GM23338 (cell line): ENCODE data around the gene MIDN. TPM values are rescaled to one million over a fixed set of nuclear protein-coding genes. Genes with fewer than 3 reads are reported as not detected.

Experiments
- ATAC-seq: fragments of 200-7000 bp; cut with Tn5 transposase; 3 replicates; pipeline ENCODE4 v1.9.1; 2020
- DNase-seq: peaks from one replicate; pipeline ENCODE4 v3.0.0-alpha.2; 2015; ENCODE audit warnings: low spot score
- H2AFZ ChIP-seq: fragments of 200-600 bp; sonication (generic); 2 replicates; pipeline ENCODE4 v1.8.0; 2016; ENCODE audit warnings: antibody characterized with exemption, mild to moderate bottlenecking, moderate library complexity
- H3F3A ChIP-seq: fragments of 200-600 bp; sonication (generic); replicated peaks from 2 replicates; pipeline ENCODE4 v1.8.0; 2017; ENCODE audit warnings: antibody characterized with exemption, mixed run types, low read depth
- H3K27ac ChIP-seq: fragments of 200-600 bp; sonication (generic); 2 replicates; pipeline ENCODE4 v1.6.1; 2016; ENCODE audit warnings: low read depth
- H3K27me3 ChIP-seq: fragments of 200-600 bp; sonication (generic); 2 replicates; pipeline ENCODE4 v1.8.0; 2016; ENCODE audit warnings: mild to moderate bottlenecking, mixed run types, moderate library complexity; ENCODE audit not compliant: insufficient read depth
- H3K36me3 ChIP-seq: fragments of 200-600 bp; sonication (generic); 2 replicates; pipeline ENCODE4 v1.8.0; 2016; ENCODE audit warnings: mild to moderate bottlenecking; ENCODE audit not compliant: insufficient read depth
- H3K4me1 ChIP-seq: fragments of 200-600 bp; sonication (generic); 2 replicates; pipeline ENCODE4 v1.8.0; 2016; ENCODE audit warnings: mild to moderate bottlenecking, moderate library complexity; ENCODE audit not compliant: insufficient read depth
- H3K4me2 ChIP-seq: fragments of 200-600 bp; sonication (generic); 2 replicates; pipeline ENCODE4 v1.7.1; 2017; ENCODE audit warnings: mixed run types
- H3K4me3 ChIP-seq: fragments of 200-600 bp; sonication (generic); 2 replicates; pipeline ENCODE4 v1.6.1; 2016; ENCODE audit warnings: mixed run types
- H3K79me2 ChIP-seq: fragments of 200-600 bp; sonication (generic); replicated peaks from 2 replicates; pipeline ENCODE4 v1.8.0; 2017; ENCODE audit warnings: mild to moderate bottlenecking; ENCODE audit not compliant: insufficient read depth
- H3K9me2 ChIP-seq: fragments of 200-600 bp; sonication (generic); 2 replicates; pipeline ENCODE4 v1.8.0; 2017; ENCODE audit not compliant: insufficient read depth
- H4K20me1 ChIP-seq: fragments of 200-600 bp; sonication (generic); replicated peaks from 2 replicates; pipeline ENCODE4 v1.8.0; 2017; ENCODE audit warnings: mild to moderate bottlenecking; ENCODE audit not compliant: insufficient read depth
- H3K27ac Mint-ChIP-seq: 2 replicates; pipeline ENCODE4 v1.8.0; 2020; ENCODE audit warnings: inconsistent platforms, mild to moderate bottlenecking, moderate library complexity, mixed read lengths
- H3K27me3 Mint-ChIP-seq: 3 replicates; pipeline ENCODE4 v1.8.0; 2022; ENCODE audit warnings: low read depth, mild to moderate bottlenecking, moderate library complexity, mixed read lengths, inconsistent platforms; ENCODE audit not compliant: insufficient read depth, poor library complexity
- H3K36me3 Mint-ChIP-seq: 3 replicates; pipeline ENCODE4 v1.8.0; 2021; ENCODE audit warnings: low read depth, mild to moderate bottlenecking, inconsistent platforms, moderate library complexity, mixed read lengths
- H3K4me1 Mint-ChIP-seq: 3 replicates; pipeline ENCODE4 v1.8.0; 2020; ENCODE audit warnings: mild to moderate bottlenecking, inconsistent platforms, mixed read lengths
- H3K4me3 Mint-ChIP-seq: 3 replicates; pipeline ENCODE4 v1.8.0; 2021; ENCODE audit warnings: moderate library complexity, mild to moderate bottlenecking, inconsistent platforms, mixed read lengths
- H3K9me3 Mint-ChIP-seq: 3 replicates; pipeline ENCODE4 v1.8.0; 2020; ENCODE audit warnings: moderate library complexity, mild to moderate bottlenecking, inconsistent platforms, mixed read lengths
- CREB1 ChIP-seq: fragments of 250-450 bp; sonication (Bioruptor Pico); IDR thresholded peaks from 2 replicates; pipeline ENCODE4 v1.5.0; 2020; ENCODE audit warnings: low read depth, mild to moderate bottlenecking, moderate library complexity
- CTCF ChIP-seq, 2 experiments: fragments of 200-600 bp in 1 of 2; sonication (generic) in 1 of 2; conservative IDR thresholded peaks; 2 replicates each; pipeline versions ENCODE4 v1.5.1 to v1.6.1; 2016 to 2017; ENCODE audit warnings: antibody characterized with exemption in 2 of 2, low read depth in 2 of 2, mild to moderate bottlenecking in 2 of 2, moderate library complexity in 1 of 2
- ETS1 ChIP-seq: IDR thresholded peaks from 2 replicates; pipeline ENCODE4 v1.6.1; 2016; ENCODE audit warnings: antibody characterized with exemption
- EZH2 ChIP-seq: fragments of 200-600 bp; sonication (generic); IDR thresholded peaks from one replicate; pipeline ENCODE4 v1.8.0; 2017; ENCODE audit warnings: antibody characterized with exemption, mild to moderate bottlenecking, low read depth; ENCODE audit not compliant: unreplicated experiment
- EZH2phosphoT487 ChIP-seq: fragments of 200-600 bp; sonication (generic); IDR thresholded peaks from one replicate; pipeline ENCODE4 v1.8.1; 2018; ENCODE audit warnings: antibody characterized with exemption; ENCODE audit not compliant: unreplicated experiment
- JUNB ChIP-seq: IDR thresholded peaks from one replicate; pipeline ENCODE4 v1.6.1; 2016; ENCODE audit warnings: antibody characterized with exemption; ENCODE audit not compliant: unreplicated experiment
- NANOG ChIP-seq: IDR thresholded peaks from 2 replicates; pipeline ENCODE4 v1.6.1; 2016; ENCODE audit warnings: antibody characterized with exemption, borderline replicate concordance
- POLR2AphosphoS5 ChIP-seq: IDR thresholded peaks from 2 replicates; pipeline ENCODE4 v1.6.1; 2016; ENCODE audit warnings: antibody characterized with exemption, low read depth
- REST ChIP-seq: IDR thresholded peaks from one replicate; pipeline ENCODE4 v1.6.1; 2018; ENCODE audit warnings: antibody characterized with exemption; ENCODE audit not compliant: unreplicated experiment
- STAT1 ChIP-seq: IDR thresholded peaks from one replicate; pipeline ENCODE4 v1.6.1; 2016; ENCODE audit warnings: antibody characterized with exemption; ENCODE audit not compliant: unreplicated experiment
- ZNF114 ChIP-seq: fragments of 250-450 bp; sonication (Bioruptor Pico); IDR thresholded peaks from 2 replicates; pipeline ENCODE4 v1.5.0; 2020; ENCODE audit warnings: mild to moderate bottlenecking, moderate library complexity
- ZNF331 ChIP-seq: fragments of 250-450 bp; sonication (Bioruptor Pico); IDR thresholded peaks from 2 replicates; pipeline ENCODE4 v1.5.0; 2020; ENCODE audit warnings: low read depth, mild to moderate bottlenecking, moderate library complexity
- ZNF462 ChIP-seq: fragments of 250-450 bp; sonication (Bioruptor Pico); IDR thresholded peaks from 2 replicates; pipeline ENCODE4 v1.5.0; 2020; ENCODE audit warnings: mild to moderate bottlenecking, moderate library complexity
- polyA plus RNA-seq: library from polyadenylated mRNA; unstranded; fragments of >200 nt; fragmentation: Nextera tagmentation; extraction: Ambion mirVana; gene quantifications from 2 replicates; pipeline ENCODE4 v1.2.1, GENCODE V29; 2016
- total RNA-seq: library from RNA; depleted of rRNA; stranded (reverse); fragments of >200 nt; shearing (Covaris generic); gene quantifications from 2 replicates; pipeline ENCODE4 v1.2.3, GENCODE V29; 2014

The MIDN gene
- total and polyA plus RNA-seq, 2 experiments from 2014 or later = 28.6 to 113 TPM

- Histone ChIP-seq H3K4me2 (no peak overlapping the region), H3K36me3 (no peaks in the 10 kb centered on the region), H3K4me3 (no peak overlapping the region), H2AFZ (no peak overlapping the region), H3K79me2 (peaks cover 74% of the 10 kb centered on the region), H3K9me2 (no peaks in the 10 kb centered on the region), H3K27ac (0 out of 2 replicates have a peak overlapping the region, but pooled peaks have one; percentile 76), H3K27me3 (no peaks in the 10 kb centered on the region), H4K20me1 (peaks cover 39% of the 10 kb centered on the region; the same call in 1 of the 2 replicates), H3K4me1 (peaks cover 12% of the 10 kb centered on the region; the same call in 1 of the 2 replicates), H3F3A (peaks cover 19% of the 10 kb centered on the region)
- TF ChIP-seq CREB1 (CRISPR knock-in tag) = no peak
- TF ChIP-seq CTCF (conservative IDR thresholded peaks at IDR 0.05; ENCODE audit: low read depth in 2 of 2) = no peak
- TF ChIP-seq EZH2phosphoT487 = no peak
- TF ChIP-seq ZNF114 (CRISPR knock-in tag) = no peak
- TF ChIP-seq NANOG = no peak
- TF ChIP-seq POLR2AphosphoS5 = no peak
- TF ChIP-seq ZNF331 (CRISPR knock-in tag) = no peak
- TF ChIP-seq JUNB = no peak
- no peak for TF ChIP-seq ETS1
- no peak for TF ChIP-seq STAT1
- no peak for TF ChIP-seq EZH2
- TF ChIP-seq ZNF462 = no peak
- no peak for TF ChIP-seq REST
- Mint-ChIP-seq H3K27ac (no peak overlapping the region), H3K4me1 (peaks cover 28% of the 10 kb centered on the region), H3K9me3 (no peaks in the 10 kb centered on the region), H3K36me3 (peaks cover 8% of the 10 kb centered on the region; the same call in 2 of the 3 replicates), H3K4me3 (no peak overlapping the region), H3K27me3 (peaks cover 12% of the 10 kb centered on the region)
- no peak for DNase-seq
- ATAC-seq = no peak
Measured at GRCh38 chr19:1216756-1217155, 31.6 kb upstream of the MIDN start.
